Activated CD8-positive, alpha-beta T cell treated with anti-CD3 and anti-CD28 coated beads for 36 hours (primary cell): ENCODE measurements around the gene MTCP1. TPM values are rescaled to one million over a fixed set of nuclear protein-coding genes. Genes with fewer than 3 reads are reported as not detected.

Experiments used
- ATAC-seq: fragments of 200-7000 bp; cut with Tn5 transposase; one replicate; pipeline ENCODE4 v1.10.0; 2021; ENCODE audit warnings: mild to moderate bottlenecking, moderate library complexity
- CTCF ChIA-PET: fragments of 350-600 bp; sonication (Branson Sonifier 250); formaldehyde crosslinking; loops from one replicate; lab custom pipeline; 2021; ENCODE audit warnings: antibody characterized with exemption; lab: Charles Lee
- POLR2A ChIA-PET: fragments of 350-600 bp; sonication (Branson Sonifier 250); formaldehyde crosslinking; loops from one replicate; lab custom pipeline; 2021; ENCODE audit warnings: antibody characterized with exemption; lab: Charles Lee
- DNase-seq: peaks from one replicate; pipeline ENCODE4 v3.0.0-alpha.2; 2020
- H3K27ac Mint-ChIP-seq: one replicate; pipeline ENCODE4 v1.8.0; 2021; ENCODE audit warnings: mild to moderate bottlenecking, mixed read lengths
- H3K27me3 Mint-ChIP-seq: one replicate; pipeline ENCODE4 v1.8.0; 2021; ENCODE audit warnings: mixed read lengths
- H3K36me3 Mint-ChIP-seq: one replicate; pipeline ENCODE4 v1.8.0; 2021; ENCODE audit warnings: low read depth, mixed read lengths
- H3K4me1 Mint-ChIP-seq: one replicate; pipeline ENCODE4 v1.8.0; 2021; ENCODE audit warnings: low read depth, mixed read lengths
- H3K4me3 Mint-ChIP-seq: one replicate; pipeline ENCODE4 v1.8.0; 2021; ENCODE audit warnings: mild to moderate bottlenecking, moderate library complexity, mixed read lengths
- H3K9me3 Mint-ChIP-seq: one replicate; pipeline ENCODE4 v1.8.0; 2021; ENCODE audit warnings: mixed read lengths
- CTCF ChIP-seq: fragments of 200-600 bp; IDR thresholded peaks from one replicate; pipeline ENCODE4 v1.8.0; 2022; ENCODE audit warnings: antibody characterized with exemption, mild to moderate bottlenecking
- intact Hi-C: fragments of 100-400 bp; cut with micrococcal nuclease; formaldehyde crosslinking; loops from one replicate; pipeline ENCODE4 v1.10.0; 2022
- total RNA-seq, 2 experiments: library from RNA; stranded (reverse); gene quantifications; one replicate each; pipeline ENCODE4 v1.2.3, GENCODE V29; 2021

MTCP1 gene
- total RNA-seq, 2 experiments from 2014 or later, result 23.4 to 23.9 TPM

GRCh38 chrX:155031657-155032056 lies 39.3 kb downstream of the MTCP1 start:
- Mint-ChIP-seq H3K36me3 (peaks cover 24% of the 10 kb centered on the region), H3K9me3 (peaks cover 3% of the 10 kb centered on the region), H3K27me3 (no peaks in the 10 kb centered on the region), H3K4me1 (peaks cover 22% of the 10 kb centered on the region), H3K27ac (no peak overlapping the region), H3K4me3 (no peak overlapping the region)
- CTCF ChIA-PET, result interaction anchor here (1.5 kb wide), 1 partner anchor 14 kb away, joined by 4 read pairs; no protein-coding TSS in a partner anchor
- intact Hi-C loops, result no loop called here
- POLR2A ChIA-PET, result interaction anchor here (0.6 kb wide), 1 partner anchor 1297 kb away, joined by 5 read pairs; no protein-coding TSS in a partner anchor
- no peak for TF ChIP-seq CTCF
- no peak for DNase-seq
- ATAC-seq, result no peak

GRCh38 chrX:155028877-155029291 lies 42.1 kb downstream of the MTCP1 start:
- Mint-ChIP-seq H3K4me1 (peaks cover 27% of the 10 kb centered on the region), H3K36me3 (peaks cover 3% of the 10 kb centered on the region), H3K9me3 (no peaks in the 10 kb centered on the region), H3K27ac (peak overlapping the region; percentile 95), H3K4me3 (peak overlapping the region; percentile 85), H3K27me3 (no peaks in the 10 kb centered on the region)
- ChIA-PET POLR2A (interaction anchor here (0.9 kb wide), 1 partner anchor 10 kb away, joined by 4 read pairs; no protein-coding TSS in a partner anchor), CTCF (interaction anchor here (1.1 kb wide), 1 partner anchor 28 kb away, joined by 3 read pairs; no protein-coding TSS in a partner anchor)
- ATAC-seq (no peak), DNase-seq (no peak)
- intact Hi-C loops, result no loop called here
- no peak for TF ChIP-seq CTCF

DNA sequence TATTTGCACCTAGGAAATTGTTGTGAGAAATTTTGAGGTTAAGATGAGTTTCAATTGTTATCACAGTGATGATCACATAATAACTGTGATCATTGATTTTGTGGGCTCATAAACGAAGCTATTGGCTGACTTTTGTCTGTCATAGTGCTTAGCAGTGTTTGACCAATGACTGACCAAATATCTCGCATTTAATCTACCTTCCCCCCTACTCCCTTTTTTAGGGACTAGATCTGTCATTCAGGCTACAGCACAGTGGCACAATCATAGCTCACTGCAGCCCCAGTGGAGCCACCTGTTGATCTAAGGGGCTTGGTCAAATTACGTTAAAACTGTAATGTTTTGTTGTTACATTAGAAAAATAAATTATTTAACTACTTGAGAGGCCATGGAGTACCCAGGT lies 42.8 kb downstream of the MTCP1 start:
- intact Hi-C loops, result no loop called here
- ATAC-seq, result peak; percentile 7
- CTCF ChIA-PET, result interaction anchor here (1.1 to 1.4 kb wide), 2 partner anchors 20 to 29 kb away, joined by 3 read pairs; no protein-coding TSS in a partner anchor

DNA sequence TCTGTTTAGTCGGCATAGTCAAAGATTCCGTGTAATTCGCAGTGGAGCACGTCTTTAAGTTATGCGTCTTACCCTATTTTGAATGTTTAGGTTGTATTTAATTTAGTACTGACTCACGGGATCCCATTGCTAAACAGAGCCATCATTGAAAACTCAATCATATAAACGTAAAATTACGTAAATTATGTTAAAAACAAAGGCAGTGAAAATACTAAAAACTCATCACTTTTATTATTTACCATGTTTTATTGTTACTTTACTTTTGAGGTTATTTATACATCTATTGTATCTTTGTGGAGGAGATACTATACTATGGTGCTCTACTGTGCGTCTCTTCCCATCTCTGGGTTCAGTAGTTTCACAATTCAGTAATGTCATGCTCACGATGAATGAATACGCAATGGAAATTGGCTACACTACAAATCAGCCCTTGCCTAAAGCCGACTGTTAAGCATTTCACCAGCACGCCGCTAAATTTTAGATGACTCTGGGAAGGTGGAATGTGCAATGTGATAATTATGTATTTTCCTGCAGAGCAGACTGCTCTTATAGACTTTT lies 43.3 kb downstream of the MTCP1 start:
- no peaks in the 10 kb centered on the region for H3K27me3 Mint-ChIP-seq
- peak; percentile 34 for ATAC-seq
- H3K27ac Mint-ChIP-seq, result peak overlapping the region; percentile 95
- intact Hi-C loops, result no loop called here
- no peak for TF ChIP-seq CTCF
- no peaks in the 10 kb centered on the region for H3K36me3 Mint-ChIP-seq
- peak overlapping the region; percentile 85 for H3K4me3 Mint-ChIP-seq
- peak; percentile 26 for DNase-seq
- POLR2A ChIA-PET, result interaction anchor here (1.1 kb wide), 1 partner anchor 10 kb away, joined by 3 read pairs; no protein-coding TSS in a partner anchor
- peaks cover 25% of the 10 kb centered on the region for H3K4me1 Mint-ChIP-seq
- CTCF ChIA-PET, result interaction anchor here (1.1 to 1.4 kb wide), 2 partner anchors 21 to 29 kb away, joined by 3 read pairs; no protein-coding TSS in a partner anchor
- no peaks in the 10 kb centered on the region for H3K9me3 Mint-ChIP-seq

More for the DNA sequence above, 42.8 kb downstream of the MTCP1 start:
- Mint-ChIP-seq H3K27ac (peak overlapping the region; percentile 95), H3K4me3 (peak overlapping the region; percentile 85), H3K4me1 (peaks cover 25% of the 10 kb centered on the region), H3K36me3 (no peaks in the 10 kb centered on the region), H3K27me3 (no peaks in the 10 kb centered on the region), H3K9me3 (no peaks in the 10 kb centered on the region)
- TF ChIP-seq CTCF, result no peak
- POLR2A ChIA-PET, result interaction anchor here (0.9 to 1.1 kb wide), 2 partner anchors 9 to 11 kb away, joined by 3 to 4 read pairs; no protein-coding TSS in a partner anchor
- peak; percentile 14 for DNase-seq
